Fibroblast of peridontal ligament (primary cell): Measurements from ENCODE around the gene BOD1L1.
"Not testable (repeated sequence)": the region's sequence is repeated elsewhere in the genome, so short reads cannot be mapped to it uniquely, and the experiment has no call there.

Experiments
- DNase-seq: peaks from one replicate; pipeline ENCODE4 v3.0.0-alpha.2; 2010; ENCODE audit errors: extremely low read depth

BOD1L1 gene

GRCh38 chr4:13618212-13618806, 9.2 kb downstream of the BOD1L1 start:
- no peak for DNase-seq

- no peak for DNase-seq
Measured at GRCh38 chr4:13617801-13618200, 9.7 kb downstream of the BOD1L1 start.

- no peak for DNase-seq
Measured at GRCh38 chr4:13616597-13616996, 10.9 kb downstream of the BOD1L1 start.

- DNase-seq: no peak
Measured at GRCh38 chr4:13615161-13615560, 12.4 kb downstream of the BOD1L1 start.

- DNase-seq: no peak
Measured at GRCh38 chr4:13612569-13612968, 15.0 kb downstream of the BOD1L1 start.

- peak; percentile 80 for DNase-seq
Measured at GRCh38 chr4:13611283-13611842, 16.2 kb downstream of the BOD1L1 start.

- no peak for DNase-seq
Measured at GRCh38 chr4:13605330-13605729, 22.2 kb downstream of the BOD1L1 start.

GRCh38 chr4:13601848-13602247, 25.7 kb downstream of the BOD1L1 start:
- no peak for DNase-seq

GRCh38 chr4:13601048-13601447, 26.5 kb downstream of the BOD1L1 start:
- no peak for DNase-seq

GRCh38 chr4:13599159-13599558, 28.4 kb downstream of the BOD1L1 start:
- no peak for DNase-seq

GRCh38 chr4:13597604-13598003, 29.9 kb downstream of the BOD1L1 start:
- DNase-seq: peak; percentile 41

GRCh38 chr4:13597141-13597540, 30.4 kb downstream of the BOD1L1 start:
- DNase-seq: no peak

- DNase-seq: no peak
Measured at GRCh38 chr4:13592220-13592619, 35.3 kb downstream of the BOD1L1 start.

GRCh38 chr4:13590766-13591165, 36.8 kb downstream of the BOD1L1 start:
- DNase-seq: no peak

GRCh38 chr4:13588954-13589353, 38.6 kb downstream of the BOD1L1 start:
- DNase-seq: no peak

GRCh38 chr4:13584481-13584880, 43.0 kb downstream of the BOD1L1 start:
- no peak for DNase-seq

GRCh38 chr4:13580036-13580435, 47.5 kb downstream of the BOD1L1 start:
- DNase-seq: no peak

GRCh38 chr4:13577660-13578059, 49.9 kb downstream of the BOD1L1 start:
- DNase-seq: no peak

- DNase-seq: peak; percentile 17
Measured at GRCh38 chr4:13570916-13571315, 56.6 kb downstream of the BOD1L1 start.

- no peak for DNase-seq
Measured at GRCh38 chr4:13567125-13567524, 60.4 kb downstream of the BOD1L1 start.

GRCh38 chr4:13562876-13563275, 64.6 kb downstream of the BOD1L1 start:
- no peak for DNase-seq

- no peak for DNase-seq
Measured at GRCh38 chr4:13561673-13562072, 65.9 kb downstream of the BOD1L1 start.

- DNase-seq: not testable (repeated sequence)
Measured at GRCh38 chr4:13560111-13560510, 67.4 kb downstream of the BOD1L1 start.

GRCh38 chr4:13559413-13559812, 68.1 kb downstream of the BOD1L1 start:
- DNase-seq: peak; percentile 17
